HG03571 (cell line): ENCODE measurements around the gene ST8SIA5.

ENCODE experiments used
- ATAC-seq: cut with Tn5 transposase; IDR thresholded peaks from one replicate; pipeline ENCODE4 v1.9.1; 2021; ENCODE audit not compliant: unreplicated experiment

ST8SIA5 gene

GRCh38 chr18:46675112-46675511 lies 81.7 kb downstream of the ST8SIA5 start:
- ATAC-seq, result no peak

GRCh38 chr18:46672062-46672970 lies 84.5 kb downstream of the ST8SIA5 start:
- ATAC-seq, result no peak

- no peak for ATAC-seq
Measured at GRCh38 chr18:46668694-46669093, 88.2 kb downstream of the ST8SIA5 start.

GRCh38 chr18:46668135-46668534 lies 88.7 kb downstream of the ST8SIA5 start:
- ATAC-seq, result no peak

- no peak for ATAC-seq
Measured at GRCh38 chr18:46663539-46663938, 93.3 kb downstream of the ST8SIA5 start.

- ATAC-seq, result no peak
Measured at GRCh38 chr18:46660957-46661749, 95.7 kb downstream of the ST8SIA5 start.

GRCh38 chr18:46659484-46659883 lies 97.4 kb downstream of the ST8SIA5 start:
- ATAC-seq, result no peak

- no peak for ATAC-seq
Measured at GRCh38 chr18:46657115-46657955, 99.5 kb downstream of the ST8SIA5 start, which contains the start of gene LOXHD1. Gene LOXHD1, minus strand, starts transcription at chr18:46657220. Its CDS starts 187 bp downstream, at chr18:46657033.

- no peak for ATAC-seq
Measured at GRCh38 chr18:46656326-46657114, 100.3 kb downstream of the ST8SIA5 start.

GRCh38 chr18:46652372-46652771 lies 104.5 kb downstream of the ST8SIA5 start:
- ATAC-seq, result no peak

- ATAC-seq, result no peak
Measured at GRCh38 chr18:46650681-46651080, 106.2 kb downstream of the ST8SIA5 start.

- no peak for ATAC-seq
Measured at GRCh38 chr18:46649071-46649862, 107.6 kb downstream of the ST8SIA5 start.

- no peak for ATAC-seq
Measured at GRCh38 chr18:46646468-46646867, 110.4 kb downstream of the ST8SIA5 start.

GRCh38 chr18:46642561-46642960 lies 114.3 kb downstream of the ST8SIA5 start:
- no peak for ATAC-seq

GRCh38 chr18:46641917-46642316 lies 114.9 kb downstream of the ST8SIA5 start:
- no peak for ATAC-seq

- ATAC-seq, result no peak
Measured at GRCh38 chr18:46639386-46639785, 117.5 kb downstream of the ST8SIA5 start.

GRCh38 chr18:46636040-46636630 lies 120.7 kb downstream of the ST8SIA5 start:
- no peak for ATAC-seq

- ATAC-seq, result no peak
Measured at GRCh38 chr18:46632401-46633071, 124.3 kb downstream of the ST8SIA5 start.
